Kidney (tissue), 14 donors: ENCODE measurements around the gene APOL1. TPM values are rescaled to one million over a fixed set of nuclear protein-coding genes. Genes with fewer than 3 reads are reported as not detected.

Experiments used
- DNase-seq, 5 donors: peaks; one replicate each; pipeline ENCODE4 v3.0.0-alpha.2; 2013 to 2020
- FAIRE-seq: peaks from 2 replicates; lab custom pipeline; 2012; peaks lifted over from hg19 to GRCh38; lab: Jason Lieb, UNC
- H3K27ac ChIP-seq, 2 donors: one replicate each; pipeline ENCODE4 v1.7.0; 2013; ENCODE audit warnings: low read depth in 2 of 2, low read length in 2 of 2, inconsistent platforms in 1 of 2
- H3K27me3 ChIP-seq: one replicate; pipeline ENCODE4 v1.7.1; 2013; ENCODE audit warnings: low read length, inconsistent platforms; ENCODE audit not compliant: control insufficient read depth, insufficient read depth
- H3K36me3 ChIP-seq, 3 donors: one replicate each; pipeline versions ENCODE4 v1.7.0 to v1.7.1; 2013; ENCODE audit warnings: low read length in 3 of 3, control low read depth in 1 of 3, inconsistent platforms in 1 of 3; ENCODE audit not compliant: insufficient read depth in 3 of 3, control insufficient read depth in 2 of 3
- H3K4me1 ChIP-seq, 3 donors: one replicate each; pipeline versions ENCODE4 v1.7.0 to v1.7.1; 2013; ENCODE audit warnings: low read length in 3 of 3, inconsistent platforms in 1 of 3, low read depth in 1 of 3; ENCODE audit not compliant: control insufficient read depth in 2 of 3, insufficient read depth in 2 of 3
- H3K4me3 ChIP-seq, 3 donors: one replicate each; pipeline versions ENCODE4 v1.7.0 to v1.8.1; 2013; ENCODE audit warnings: low read length in 3 of 3, control low read depth in 1 of 3, inconsistent platforms in 1 of 3
- H3K9ac ChIP-seq, 3 donors: one replicate each; pipeline versions ENCODE4 v1.7.0 to v1.7.1; 2013; ENCODE audit warnings: low read length in 3 of 3, control low read depth in 1 of 3, inconsistent platforms in 1 of 3
- H3K9me3 ChIP-seq, 3 donors: one replicate each; pipeline versions ENCODE4 v1.7.0 to v1.7.1; 2013; ENCODE audit warnings: low read length in 3 of 3, control low read depth in 1 of 3, inconsistent platforms in 1 of 3; ENCODE audit not compliant: control insufficient read depth in 2 of 3, insufficient read depth in 1 of 3
- intact Hi-C: fragments of 100-400 bp; cut with DNase I; formaldehyde crosslinking; loops from one replicate; pipeline ENCODE4 v1.11.1; 2022
- polyA plus RNA-seq: library from polyadenylated mRNA; stranded (reverse); fragments of 350-450 nt; fragmentation: Illumina TruSeq; extraction: RNeasy Lipid Tissue Mini Kit (QIAGEN cat#74804); gene quantifications from one replicate; pipeline ENCODE4 v1.2.3, GENCODE V29; 2014; ENCODE audit warnings: low read depth, low replicate concordance; ENCODE audit not compliant: insufficient read depth
- total RNA-seq: library from RNA; stranded (reverse); fragmentation: NEBNext Ultra II Directional; extraction: Animal tissue kit (Norgen Biotek cat#: 25700); gene quantifications from one replicate; pipeline ENCODE4 v1.2.1, GENCODE V29; 2021
- TF ChIP-seq, protein P1 (sequence below): IDR thresholded peaks from 3 replicates; pipeline ENCODE4 v1.5.1; 2012; ENCODE audit warnings: mild to moderate bottlenecking, moderate library complexity, borderline replicate concordance; ENCODE audit not compliant: insufficient read depth; ENCODE audit errors: extremely low read depth
- donor health status: control.
- donor health status: control.
- donor health status: control.
- donor health status: control.
- donor health status: control.
- donor health status: DM: yes; HTN: yes; CAD: no.
- donor health status: Normal renal cell carcinoma (clear cell type).

APOL1 gene
- total and polyA plus RNA-seq, 2 donors from 2014 or later = 51.8 to 160 TPM

DNA sequence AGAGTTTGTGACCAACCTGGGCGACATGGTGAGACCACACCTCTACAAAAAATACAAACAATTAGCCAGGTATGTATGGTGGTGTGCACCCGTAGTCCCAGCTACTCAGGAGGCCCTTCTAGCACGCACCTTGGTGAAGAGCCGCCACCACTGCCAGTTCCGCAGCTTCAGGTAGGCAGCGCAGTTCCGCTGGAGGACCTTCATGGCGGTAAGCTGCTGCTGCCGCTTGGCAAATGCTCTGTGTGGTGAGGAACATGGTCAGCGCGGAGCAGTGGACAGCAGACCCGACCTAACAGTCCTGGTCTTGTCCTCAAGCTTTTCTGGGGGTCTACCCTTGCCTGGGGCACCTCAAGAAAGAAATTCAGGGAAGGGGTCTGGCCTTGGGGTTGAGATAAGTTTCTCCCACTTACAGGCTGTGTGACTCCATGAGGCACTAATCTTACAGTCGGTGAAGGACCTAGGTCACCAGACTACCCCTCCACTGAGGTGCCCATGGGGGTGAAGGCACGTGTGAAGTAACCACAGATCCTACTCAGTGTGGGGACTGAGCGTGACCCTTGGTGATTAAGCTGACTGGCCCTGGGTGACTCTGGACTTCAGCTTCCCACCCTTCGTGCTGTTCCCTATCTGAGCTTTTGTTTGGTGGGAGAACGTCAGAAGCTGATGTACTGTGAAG lies 49.6 kb downstream of the APOL1 start:
- H3K4me1 ChIP-seq = no peaks in the 10 kb centered on the region
- intact Hi-C loops = loop anchor here (10.0 kb wide), 1 partner anchor 172 kb away; no protein-coding TSS in a partner anchor
- DNase-seq (no peak), FAIRE-seq (no peak)
- no peaks in the 10 kb centered on the region for H3K27me3 ChIP-seq
- no peaks in the 10 kb centered on the region for H3K9me3 ChIP-seq
- H3K36me3 ChIP-seq = peaks cover 11 to 94% (median 85%) of the 10 kb centered on the region in 3 donors
- TF ChIP-seq, protein P1, sequence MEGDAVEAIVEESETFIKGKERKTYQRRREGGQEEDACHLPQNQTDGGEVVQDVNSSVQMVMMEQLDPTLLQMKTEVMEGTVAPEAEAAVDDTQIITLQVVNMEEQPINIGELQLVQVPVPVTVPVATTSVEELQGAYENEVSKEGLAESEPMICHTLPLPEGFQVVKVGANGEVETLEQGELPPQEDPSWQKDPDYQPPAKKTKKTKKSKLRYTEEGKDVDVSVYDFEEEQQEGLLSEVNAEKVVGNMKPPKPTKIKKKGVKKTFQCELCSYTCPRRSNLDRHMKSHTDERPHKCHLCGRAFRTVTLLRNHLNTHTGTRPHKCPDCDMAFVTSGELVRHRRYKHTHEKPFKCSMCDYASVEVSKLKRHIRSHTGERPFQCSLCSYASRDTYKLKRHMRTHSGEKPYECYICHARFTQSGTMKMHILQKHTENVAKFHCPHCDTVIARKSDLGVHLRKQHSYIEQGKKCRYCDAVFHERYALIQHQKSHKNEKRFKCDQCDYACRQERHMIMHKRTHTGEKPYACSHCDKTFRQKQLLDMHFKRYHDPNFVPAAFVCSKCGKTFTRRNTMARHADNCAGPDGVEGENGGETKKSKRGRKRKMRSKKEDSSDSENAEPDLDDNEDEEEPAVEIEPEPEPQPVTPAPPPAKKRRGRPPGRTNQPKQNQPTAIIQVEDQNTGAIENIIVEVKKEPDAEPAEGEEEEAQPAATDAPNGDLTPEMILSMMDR = no peak
- H3K4me3 ChIP-seq = no peak overlapping the region
- no peak overlapping the region for H3K27ac ChIP-seq
- no peak overlapping the region for H3K9ac ChIP-seq

DNA sequence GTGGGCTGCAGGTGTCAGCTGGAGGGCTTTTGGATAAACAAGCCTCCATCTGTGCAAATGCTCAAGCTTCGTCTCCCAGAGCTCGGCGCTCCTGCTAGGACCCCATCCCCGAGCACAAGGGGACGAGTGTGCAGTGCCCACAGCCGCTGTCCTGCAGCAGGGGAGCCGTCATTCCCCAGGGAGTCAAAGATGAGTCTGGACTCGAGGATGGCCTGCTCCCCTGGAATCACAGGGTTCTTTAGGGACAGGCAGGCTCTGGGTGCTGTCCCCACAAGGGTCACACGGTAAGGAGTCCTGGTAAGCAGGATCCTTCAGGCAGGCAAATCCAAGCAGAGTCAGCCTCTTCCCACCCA lies 50.2 kb downstream of the APOL1 start:
- Histone ChIP-seq H3K27ac (no peak overlapping the region), H3K4me1 (no peaks in the 10 kb centered on the region), H3K4me3 (no peak overlapping the region), H3K9ac (no peak overlapping the region), H3K9me3 (no peaks in the 10 kb centered on the region), H3K27me3 (no peaks in the 10 kb centered on the region), H3K36me3 (peaks cover 8 to 94% (median 79%) of the 10 kb centered on the region in 3 donors)
- intact Hi-C loops = loop anchor here (10.0 kb wide), 1 partner anchor 172 kb away; no protein-coding TSS in a partner anchor
- no peak for DNase-seq
- FAIRE-seq = no peak
- TF ChIP-seq, protein P1 = no peak

DNA sequence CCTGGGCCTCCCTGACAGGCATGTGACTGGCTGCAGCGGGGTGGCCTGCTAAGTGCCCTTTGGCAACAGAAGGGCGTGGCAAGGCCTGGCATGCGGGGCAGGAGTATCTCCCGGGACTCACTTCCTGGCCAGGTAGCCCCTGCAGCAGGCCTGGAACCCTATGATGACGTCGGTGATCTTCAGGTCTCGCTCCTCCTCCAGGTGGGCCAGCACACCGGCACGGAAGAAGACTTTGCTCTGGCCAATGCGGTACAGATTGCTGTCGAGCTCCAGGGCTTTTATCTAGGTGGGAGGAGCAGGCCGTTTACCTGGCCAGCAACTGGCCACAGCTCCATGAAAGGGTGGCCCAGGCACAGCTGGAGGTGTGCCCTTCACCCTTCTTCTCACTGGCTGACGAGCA lies 50.9 kb downstream of the APOL1 start:
- FAIRE-seq (no peak), DNase-seq (peak in 1 of 5 donors; percentile 76)
- Histone ChIP-seq H3K36me3 (peaks cover 8 to 94% (median 74%) of the 10 kb centered on the region in 3 donors), H3K4me3 (no peak overlapping the region), H3K4me1 (no peaks in the 10 kb centered on the region), H3K27ac (no peak overlapping the region), H3K9me3 (no peaks in the 10 kb centered on the region), H3K9ac (no peak overlapping the region), H3K27me3 (no peaks in the 10 kb centered on the region)
- TF ChIP-seq, protein P1 = no peak
- intact Hi-C loops = loop anchor here (10.0 kb wide), 1 partner anchor 171 kb away; no protein-coding TSS in a partner anchor
